ENCODE data around the gene GNAT1. TPM values are rescaled to one million over a fixed set of nuclear protein-coding genes. Genes with fewer than 3 reads are reported as not detected.

GNAT1 gene
- total RNA-seq, 8 experiments from 2014 or later: 0.27 to 0.66 (median 0.34) TPM; not detected in 4

- peak; percentile 72 to 95 (median 84) for ATAC-seq (replicated peaks in 6 of 8)
- 6 to 60% (median 19%) methylated on average over 1 to 5 of the region's 25 CpGs; no CpG with 5 or more reads in 6 of the 10 experiments for WGBS, 10 experiments
- H3K27ac ChIP-seq: peak overlapping the region; percentile 91 to 94
- H3K4me3 ChIP-seq: peak overlapping the region; percentile 5 to 29 (median 22)
- in situ Hi-C loops (cut with MboI; ENCODE audit: low pct_unique_long_range_greater_than_20kb in 2 of 9, low sequenced_read_pairs in 9 of 9, unreplicated experiment in 9 of 9): no loop called here
- H3K4me1 ChIP-seq (replicated peaks in 1 of 2): peaks cover 48 to 64% of the 10 kb centered on the region in 2 donors
Measured at GRCh38 chr3:50245831-50246516, 54.6 kb downstream of the GNAT1 start.

- H3K4me1 ChIP-seq (replicated peaks in 1 of 2): peaks cover 42 to 59% of the 10 kb centered on the region in 2 donors
- WGBS, 10 experiments: 0 to 33% methylated on average over 1 to 2 of the region's 10 CpGs; no CpG with 5 or more reads in 8 of the 10 experiments
- H3K27ac ChIP-seq: peak overlapping the region; percentile 91 to 94
- peak overlapping the region in 4 of 5 donors; percentile 5 to 29 (median 25) for H3K4me3 ChIP-seq
- in situ Hi-C loops (cut with MboI; ENCODE audit: low pct_unique_long_range_greater_than_20kb in 2 of 9, low sequenced_read_pairs in 9 of 9, unreplicated experiment in 9 of 9): no loop called here
- peak; percentile 60 to 78 (median 74) for ATAC-seq (replicated peaks in 6 of 8)
Measured at GRCh38 chr3:50246517-50246954, 55.1 kb downstream of the GNAT1 start.

Other genes starting within 250 kb of the GNAT1 start
- 100 to 1,000 TPM; 117 to 288 (median 144) TPM for gene RBM5, start 102.7 kb upstream of the GNAT1 start, total RNA-seq
- gene SEMA3F, start 36.3 kb upstream of the GNAT1 start, total RNA-seq: 1 to 10 TPM in 7 of 8 experiments, under 1 TPM in 1; 0.61 to 8.5 (median 3.1) TPM
- 1 to 10 TPM in 3 of 8 experiments, under 1 TPM in 5; 0.46 to 9.0 (median 0.85) TPM for gene SLC38A3, start 13.7 kb downstream of the GNAT1 start, total RNA-seq
- gene GNAI2, start 44.6 kb downstream of the GNAT1 start, total RNA-seq: 100 to 1,000 TPM in 4 of 8 experiments, 10 to 100 TPM in 4; 65.9 to 163 (median 100) TPM
- gene SEMA3B, start 77.5 kb downstream of the GNAT1 start, total RNA-seq: 10 to 100 TPM in 3 of 8 experiments, 1 to 10 TPM in 5; 2.0 to 20.8 (median 6.9) TPM
- gene LSMEM2, start 87.5 kb downstream of the GNAT1 start, total RNA-seq: 1 to 10 TPM in 2 of 8 experiments, under 1 TPM in 5, not detected in 1; 0.36 to 2.6 (median 0.54) TPM
- 100 to 1,000 TPM in 1 of 8 experiments, 10 to 100 TPM in 7; 13.3 to 111 (median 24.8) TPM for gene IFRD2, start 100.8 kb downstream of the GNAT1 start, total RNA-seq
- gene HYAL3, start 107.8 kb downstream of the GNAT1 start, total RNA-seq: 1 to 10 TPM; 2.0 to 4.7 (median 3.1) TPM
- 1 to 10 TPM; 2.7 to 8.8 (median 5.1) TPM for gene NAA80, start 107.8 kb downstream of the GNAT1 start, total RNA-seq
- gene HYAL1, start 112.0 kb downstream of the GNAT1 start, total RNA-seq: 10 to 100 TPM in 2 of 8 experiments, 1 to 10 TPM in 3, under 1 TPM in 3; 0.63 to 35.4 (median 1.2) TPM
- gene HYAL2, start 131.1 kb downstream of the GNAT1 start, total RNA-seq: 10 to 100 TPM; 18.9 to 44.3 (median 27.0) TPM
- gene TUSC2, start 136.6 kb downstream of the GNAT1 start, total RNA-seq: 10 to 100 TPM; 15.5 to 36.9 (median 26.1) TPM
- gene RASSF1, start 149.2 kb downstream of the GNAT1 start, total RNA-seq: 10 to 100 TPM; 14.0 to 21.3 (median 18.0) TPM
- gene ZMYND10, start 154.1 kb downstream of the GNAT1 start, total RNA-seq: 10 to 100 TPM in 2 of 8 experiments, 1 to 10 TPM in 5, under 1 TPM in 1; 0.76 to 91.1 (median 2.2) TPM
- 10 to 100 TPM; 17.9 to 90.8 (median 28.9) TPM for gene NPRL2, start 159.2 kb downstream of the GNAT1 start, total RNA-seq
- 10 to 100 TPM; 12.7 to 28.7 (median 19.0) TPM for gene CYB561D2, start 159.3 kb downstream of the GNAT1 start, total RNA-seq
- gene TMEM115, start 167.9 kb downstream of the GNAT1 start, total RNA-seq: 10 to 100 TPM; 17.2 to 66.1 (median 27.7) TPM

Data from motor neuron (in vitro differentiated cells).